H1 (cell line): ENCODE results near the gene IGFBP4. TPM values are rescaled to one million over a fixed set of nuclear protein-coding genes. Genes with fewer than 3 reads are reported as not detected.

ENCODE experiments used
- CTCF ChIA-PET: fragments of 300-600 bp; sonication (Branson Sonifier 250); formaldehyde crosslinking; loops from one replicate; lab custom pipeline; 2021; ENCODE audit not compliant: partially characterized antibody; lab: Charles Lee
- POLR2A ChIA-PET: fragments of 300-600 bp; sonication (Branson Sonifier 250); formaldehyde crosslinking; loops from one replicate; lab custom pipeline; 2021; ENCODE audit warnings: inconsistent platforms; ENCODE audit not compliant: partially characterized antibody; lab: Charles Lee
- DNase-seq, 2 experiments: peaks; one replicate each; pipeline versions ENCODE4 v3.0.0 to v3.0.0-alpha.2; 2010 to 2022; ENCODE audit warnings: low spot score in 2 of 2, low read depth in 1 of 2, mixed read lengths in 1 of 2
- FAIRE-seq: peaks from 2 replicates; lab custom pipeline; 2011; peaks lifted over from hg19 to GRCh38; lab: Jason Lieb, UNC
- H2AFZ ChIP-seq: 2 replicates; pipeline ENCODE4 v1.8.1; 2012; ENCODE audit warnings: low read length, inconsistent platforms
- H2AK5ac ChIP-seq: 2 replicates; pipeline ENCODE4 v1.6.1; 2013; ENCODE audit warnings: low read depth, low read length
- H2BK120ac ChIP-seq: replicated peaks from 2 replicates; pipeline ENCODE3; 2013; ENCODE audit warnings: low read depth, low read length, inconsistent platforms
- H2BK12ac ChIP-seq: 2 replicates; pipeline ENCODE4 v1.6.1; 2013; ENCODE audit warnings: low read depth, low read length
- H2BK15ac ChIP-seq: 2 replicates; pipeline ENCODE4 v1.6.1; 2013; ENCODE audit warnings: low read length
- H2BK20ac ChIP-seq: 2 replicates; pipeline ENCODE4 v1.6.1; 2013; ENCODE audit warnings: low read length
- H2BK5ac ChIP-seq: 2 replicates; pipeline ENCODE4 v1.6.1; 2013; ENCODE audit warnings: low read depth, low read length
- H3K14ac ChIP-seq: 2 replicates; pipeline ENCODE4 v1.6.1; 2013; ENCODE audit warnings: inconsistent platforms; ENCODE audit not compliant: insufficient read length
- H3K18ac ChIP-seq: 2 replicates; pipeline ENCODE4 v1.6.1; 2013; ENCODE audit warnings: low read length; ENCODE audit errors: extremely low read depth
- H3K23ac ChIP-seq: 2 replicates; pipeline ENCODE4 v1.6.1; 2013; ENCODE audit warnings: inconsistent platforms; ENCODE audit not compliant: insufficient read length
- H3K23me2 ChIP-seq: 2 replicates; pipeline ENCODE4 v1.6.1; 2013; ENCODE audit warnings: low read depth, low read length
- H3K27ac ChIP-seq: 2 replicates; pipeline ENCODE4 v1.6.1; 2011; ENCODE audit warnings: low read depth, low read length, inconsistent platforms
- H3K27me3 ChIP-seq, 4 experiments: replicated peaks in 1 of 4; 1 replicate in 1 of 4; 2 replicates in 3 of 4; pipeline versions ENCODE4 v1.6.1 to v1.8.1; 2011 to 2013; ENCODE audit warnings: low read length in 3 of 4, mild to moderate bottlenecking in 3 of 4, inconsistent platforms in 2 of 4, mixed read lengths in 2 of 4, moderate library complexity in 1 of 4; ENCODE audit not compliant: control insufficient read depth in 3 of 4, insufficient read depth in 3 of 4; ENCODE audit errors: extremely low read depth in 1 of 4
- H3K36me3 ChIP-seq, 4 experiments: 2 replicates each; pipeline versions ENCODE4 v1.6.1 to v1.8.1; 2011 to 2013; ENCODE audit warnings: mild to moderate bottlenecking in 4 of 4, low read length in 3 of 4, moderate library complexity in 2 of 4, control low read depth in 1 of 4, inconsistent platforms in 1 of 4; ENCODE audit not compliant: insufficient read depth in 4 of 4, control insufficient read depth in 2 of 4
- H3K4ac ChIP-seq: replicated peaks from 2 replicates; pipeline ENCODE3; 2013; ENCODE audit warnings: low read length, low read depth, mixed read lengths, inconsistent platforms; ENCODE audit not compliant: insufficient read length
- H3K4me1 ChIP-seq, 4 experiments: replicated peaks in 1 of 4; 1 replicate in 1 of 4; 2 replicates in 3 of 4; pipeline versions ENCODE4 v1.6.1 to v1.8.1; 2011 to 2013; ENCODE audit warnings: low read length in 3 of 4, inconsistent platforms in 2 of 4, mixed read lengths in 1 of 4; ENCODE audit not compliant: insufficient read depth in 4 of 4, control insufficient read depth in 3 of 4
- H3K4me2 ChIP-seq, 2 experiments: 2 replicates each; pipeline versions ENCODE4 v1.6.1 to v1.8.1; 2011 to 2013; ENCODE audit warnings: low read depth in 2 of 2, low read length in 2 of 2, control low read depth in 1 of 2, inconsistent platforms in 1 of 2, mild to moderate bottlenecking in 1 of 2; ENCODE audit not compliant: insufficient read depth in 1 of 2
- H3K4me3 ChIP-seq, 4 experiments: fragments of 200-600, 300-600 bp in 1 of 4; sonication (generic), shearing (Covaris generic), sonication (Bioruptor Twin) in 1 of 4; 2 replicates each; pipeline versions ENCODE4 v1.5.1 to v1.8.1; 2011 to 2016; ENCODE audit warnings: low read length in 4 of 4, low read depth in 3 of 4, control low read depth in 2 of 4, inconsistent platforms in 2 of 4, mild to moderate bottlenecking in 2 of 4, mixed read lengths in 1 of 4, moderate library complexity in 1 of 4; ENCODE audit not compliant: insufficient read depth in 2 of 4; ENCODE audit errors: extremely low read depth in 1 of 4
- H3K56ac ChIP-seq: replicated peaks from 2 replicates; pipeline ENCODE3; 2013; ENCODE audit warnings: low read depth, mild to moderate bottlenecking, mixed read lengths, low read length, inconsistent platforms; ENCODE audit not compliant: insufficient read length
- H3K79me1 ChIP-seq: 2 replicates; pipeline ENCODE4 v1.6.1; 2013; ENCODE audit warnings: low read depth, low read length, control low read depth
- H3K79me2 ChIP-seq, 2 experiments: 2 replicates each; pipeline versions ENCODE4 v1.6.1 to v1.8.1; 2012 to 2013; ENCODE audit warnings: low read length in 2 of 2, mild to moderate bottlenecking in 2 of 2, inconsistent platforms in 1 of 2; ENCODE audit not compliant: insufficient read depth in 2 of 2, control insufficient read depth in 1 of 2
- H3K9ac ChIP-seq, 4 experiments: replicated peaks in 1 of 4; 1 replicate in 1 of 4; 2 replicates in 3 of 4; pipeline versions ENCODE4 v1.6.1 to v1.8.1; 2011 to 2013; ENCODE audit warnings: low read depth in 3 of 4, low read length in 3 of 4, control low read depth in 2 of 4, mild to moderate bottlenecking in 2 of 4, moderate library complexity in 2 of 4, inconsistent platforms in 1 of 4; ENCODE audit errors: extremely low read depth in 1 of 4
- H3K9me3 ChIP-seq, 2 experiments: 2 replicates each; pipeline versions ENCODE4 v1.6.1 to v1.8.1; 2012 to 2013; ENCODE audit warnings: mild to moderate bottlenecking in 2 of 2, moderate library complexity in 2 of 2, control low read depth in 1 of 2, inconsistent platforms in 1 of 2, low read depth in 1 of 2, low read length in 1 of 2, mixed read lengths in 1 of 2; ENCODE audit not compliant: insufficient read depth in 2 of 2
- H4K20me1 ChIP-seq, 2 experiments: replicated peaks in 1 of 2; 2 replicates each; pipeline versions ENCODE3 to v1.8.1; 2011 to 2013; ENCODE audit warnings: inconsistent platforms in 2 of 2, low read length in 2 of 2, mild to moderate bottlenecking in 1 of 2; ENCODE audit not compliant: insufficient read depth in 2 of 2, control insufficient read depth in 1 of 2
- H4K5ac ChIP-seq: 2 replicates; pipeline ENCODE4 v1.6.1; 2013; ENCODE audit warnings: low read length, low read depth, mixed read lengths, inconsistent platforms; ENCODE audit not compliant: insufficient read length
- H4K8ac ChIP-seq: 2 replicates; pipeline ENCODE4 v1.8.0; 2013; ENCODE audit warnings: mild to moderate bottlenecking, moderate library complexity, low read length, inconsistent platforms; ENCODE audit not compliant: insufficient read depth; ENCODE audit errors: extremely low read depth
- H4K91ac ChIP-seq: replicated peaks from 2 replicates; pipeline ENCODE3; 2013; ENCODE audit warnings: low read length, mixed read lengths, inconsistent platforms; ENCODE audit not compliant: insufficient read length
- BRCA1 ChIP-seq: IDR thresholded peaks from 2 replicates; pipeline ENCODE4 v1.6.1; 2012; ENCODE audit warnings: low read depth, low read length, improper control_type of control experiment
- CEBPB ChIP-seq: IDR thresholded peaks from 2 replicates; pipeline ENCODE4 v1.6.1; 2012; ENCODE audit warnings: low read depth, low read length
- CHD1 ChIP-seq: IDR thresholded peaks from 2 replicates; pipeline ENCODE4 v1.6.1; 2012; ENCODE audit warnings: low read depth, low read length, improper control_type of control experiment
- CHD2 ChIP-seq: IDR thresholded peaks from 2 replicates; pipeline ENCODE4 v1.6.1; 2012; ENCODE audit warnings: low read length, improper control_type of control experiment
- EGR1 ChIP-seq: IDR thresholded peaks from 2 replicates; pipeline ENCODE4 v1.6.1; 2011; ENCODE audit warnings: low read depth, low read length, borderline replicate concordance
- EZH2 ChIP-seq: fragments of 200-600 bp; sonication (generic); IDR thresholded peaks from 2 replicates; pipeline ENCODE4 v1.7.1; 2012; ENCODE audit warnings: low read depth, mild to moderate bottlenecking, moderate library complexity, low read length, inconsistent platforms; ENCODE audit not compliant: severe bottlenecking
- GTF2F1 ChIP-seq: IDR thresholded peaks from 2 replicates; pipeline ENCODE4 v1.6.1; 2012; ENCODE audit warnings: low read depth, low read length, improper control_type of control experiment, borderline replicate concordance
- HDAC6 ChIP-seq: IDR thresholded peaks from one replicate; pipeline ENCODE4 v1.7.1; 2012; ENCODE audit warnings: low read depth, mild to moderate bottlenecking, inconsistent platforms, low read length, moderate library complexity
- JUN ChIP-seq: IDR thresholded peaks from 2 replicates; pipeline ENCODE4 v1.6.1; 2011; ENCODE audit warnings: low read depth, mild to moderate bottlenecking, improper control_type of control experiment, low read length
- MAFK ChIP-seq: IDR thresholded peaks from 2 replicates; pipeline ENCODE4 v1.6.1; 2012; ENCODE audit warnings: low read depth, mild to moderate bottlenecking, improper control_type of control experiment, low read length
- POLR2AphosphoS5 ChIP-seq: IDR thresholded peaks from 2 replicates; pipeline ENCODE4 v1.6.1; 2011; ENCODE audit warnings: low read depth, low read length
- RBBP5 ChIP-seq: IDR thresholded peaks from 2 replicates; pipeline ENCODE4 v1.7.1; 2012; ENCODE audit warnings: low read depth, mild to moderate bottlenecking, inconsistent platforms, low read length, moderate library complexity, borderline replicate concordance
- SP2 ChIP-seq: IDR thresholded peaks from 2 replicates; pipeline ENCODE4 v1.6.1; 2012; ENCODE audit warnings: mild to moderate bottlenecking, low read length, inconsistent platforms
- SUZ12 ChIP-seq: fragments of 200-600 bp; sonication (generic); IDR thresholded peaks from 2 replicates; pipeline ENCODE4 v1.6.1; 2012; ENCODE audit warnings: mild to moderate bottlenecking, inconsistent platforms, low read length, moderate library complexity, mixed read lengths
- TEAD4 ChIP-seq: IDR thresholded peaks from 2 replicates; pipeline ENCODE4 v1.6.1; 2012; ENCODE audit warnings: low read depth, low read length, inconsistent platforms, mixed read lengths
- ZNF274 ChIP-seq: IDR thresholded peaks from 2 replicates; pipeline ENCODE4 v1.7.0; 2012; ENCODE audit warnings: low read length, borderline replicate concordance; ENCODE audit errors: extremely low read depth
- WGBS, 2 experiments: shearing (Covaris generic) in 1 of 2; methylation state at CpG; one replicate each; pipeline versions ENCODE4 v1.1.6 to v1.1.7; 2013 to 2015; ENCODE audit warnings: low lambda C conversion rate in 2 of 2, mixed read lengths in 2 of 2, inconsistent platforms in 1 of 2, low coverage in 1 of 2, missing lambda C conversion rate in 1 of 2; ENCODE audit not compliant: insufficient replicate concordance in 2 of 2, insufficient coverage in 1 of 2, insufficient read length in 1 of 2; ENCODE audit errors: extremely low coverage in 1 of 2, missing lambda C conversion rate in 1 of 2; 5-methylcytosine and 5-hydroxymethylcytosine counted together
- polyA plus RNA-seq, 7 experiments: library from polyadenylated mRNA; depleted of rRNA in 3 of 7; stranded (reverse) in 5 of 7; unstranded in 2 of 7; fragments of >200 nt in 5 of 7; fragments of 200-250 nt in 2 of 7; gene quantifications; 1 replicate in 5 of 7; 2 replicates in 1 of 7; 4 replicates in 1 of 7; pipeline versions ENCODE4 v1.2.1 to v1.2.3, GENCODE V29; 2011 to 2013; ENCODE audit warnings: missing spikeins in 2 of 7, mixed read lengths in 2 of 7
- total RNA-seq: library from RNA; stranded (reverse); fragmentation: NEBNext Ultra II Directional; extraction: Animal tissue kit (Norgen Biotek cat#: 25700); gene quantifications from 2 replicates; pipeline ENCODE4 v1.2.1, GENCODE V29; 2021

Gene IGFBP4
- total and polyA plus RNA-seq, 2 of the 8 experiments (the other 6 are each of a cell fraction or from before 2014, with no cell fraction given) = 85.5 to 105 TPM

DNA sequence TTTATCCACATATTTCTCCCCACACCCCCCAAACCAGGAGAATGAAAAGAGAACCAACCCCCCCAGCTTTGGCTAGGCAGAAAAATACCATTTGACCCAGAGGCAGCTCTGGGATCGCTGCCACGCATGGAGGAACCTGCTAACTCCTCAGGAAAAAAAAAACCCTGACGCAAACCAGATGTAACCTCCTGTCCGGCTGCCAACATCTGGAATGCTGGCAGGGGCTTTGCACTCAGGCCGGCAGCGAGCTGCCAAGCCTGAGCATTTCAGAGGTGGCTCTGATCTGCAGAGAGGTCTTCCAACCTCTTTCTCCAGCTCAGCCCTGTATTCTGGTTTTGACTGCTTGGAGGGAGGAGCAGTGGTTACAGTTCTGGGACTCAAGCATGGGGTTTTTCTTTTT is 8.2 kb downstream of the IGFBP4 start:
- H4K8ac ChIP-seq = no peak overlapping the region
- H3K9me3 ChIP-seq = no peaks in the 10 kb centered on the region
- H3K36me3 ChIP-seq = peaks cover 6 to 20% (median 10%) of the 10 kb centered on the region in 4 experiments; a peak in 7 of 8 replicates
- H2BK15ac ChIP-seq = no peak overlapping the region
- WGBS, 2 experiments = 91% methylated on average over 6 of the region's 6 CpGs; no CpG with 5 or more reads in 1 of the 2 experiments
- no peak overlapping the region for H2AK5ac ChIP-seq
- H3K14ac ChIP-seq = no peak overlapping the region
- H2BK12ac ChIP-seq = no peak overlapping the region
- no peak overlapping the region for H2BK20ac ChIP-seq
- no peak overlapping the region for H4K5ac ChIP-seq
- CTCF ChIA-PET = interaction anchor here (1.1 to 34.1 kb wide), 8 partner anchors 3 to 104 kb away, joined by 4 to 739 read pairs (median 6); partner anchors contain the start of genes IGFBP4 and TNS4
- H3K4ac ChIP-seq = no peak overlapping the region
- peaks cover 2 to 4% of the 10 kb centered on the region in 2 experiments for H4K20me1 ChIP-seq
- FAIRE-seq (no peak), DNase-seq (no peak)
- POLR2A ChIA-PET = interaction anchor here (0.6 to 2.0 kb wide), 2 partner anchors 9 to 22 kb away, joined by 4 to 6 read pairs; no protein-coding TSS in a partner anchor
- no peak overlapping the region for H4K91ac ChIP-seq
- H3K79me2 ChIP-seq = peaks cover 0 to 33% of the 10 kb centered on the region in 2 experiments; a peak in 3 of 4 replicates
- no peak overlapping the region for H3K23ac ChIP-seq
- no peak overlapping the region for H3K4me2 ChIP-seq
- H2BK5ac ChIP-seq = no peak overlapping the region
- no peak overlapping the region for H2AFZ ChIP-seq
- no peak overlapping the region for H3K56ac ChIP-seq
- H3K18ac ChIP-seq = no peak overlapping the region
- H3K27ac ChIP-seq = no peak overlapping the region
- no peaks in the 10 kb centered on the region for H3K23me2 ChIP-seq
- H3K4me3 ChIP-seq = no peak overlapping the region
- no peaks in the 10 kb centered on the region for H3K27me3 ChIP-seq
- H3K9ac ChIP-seq = no peak overlapping the region
- H3K4me1 ChIP-seq = peaks cover 0 to 5% (median 2%) of the 10 kb centered on the region in 4 experiments; a peak in 4 of 7 replicates
- H3K79me1 ChIP-seq = peaks cover 11% of the 10 kb centered on the region
- H2BK120ac ChIP-seq = no peak overlapping the region
- TF ChIP-seq RBBP5 (no peak), HDAC6 (no peak), POLR2AphosphoS5 (no peak), BRCA1 (no peak), TEAD4 (no peak), SP2 (no peak), ZNF274 (no peak), EGR1 (no peak), CHD1 (no peak), SUZ12 (no peak), MAFK (no peak), CEBPB (no peak), GTF2F1 (no peak), EZH2 (no peak), JUN (no peak), CHD2 (no peak)
